Suppressor macrophage treated with lipopolysaccharide for 1 hour (primary cell): ENCODE data around the gene DCDC1.

Source experiments
- DNase-seq, 3 donors: peaks; one replicate each; pipeline ENCODE4 v3.0.0-alpha.2; 2020 to 2022

The DCDC1 gene

DNA sequence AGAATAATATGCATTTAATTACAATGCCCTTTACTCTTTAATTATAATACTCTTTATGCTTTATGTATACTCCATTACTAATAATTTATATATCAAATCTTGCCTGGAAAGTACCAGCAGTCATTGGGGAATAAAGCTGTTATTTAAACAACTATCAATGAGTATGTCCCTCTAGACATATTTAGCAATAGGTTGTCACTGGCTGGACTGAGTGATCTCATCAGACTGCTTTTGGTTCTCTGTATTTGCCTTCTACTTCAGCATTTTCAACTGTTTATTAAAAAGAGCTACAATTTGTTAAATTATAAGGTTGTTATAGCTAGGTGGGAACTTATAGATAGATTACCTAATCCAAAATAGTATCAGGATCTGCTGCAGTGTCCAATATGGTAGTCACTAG is 267.2 kb downstream of the DCDC1 start:
- no peak for DNase-seq

DNA sequence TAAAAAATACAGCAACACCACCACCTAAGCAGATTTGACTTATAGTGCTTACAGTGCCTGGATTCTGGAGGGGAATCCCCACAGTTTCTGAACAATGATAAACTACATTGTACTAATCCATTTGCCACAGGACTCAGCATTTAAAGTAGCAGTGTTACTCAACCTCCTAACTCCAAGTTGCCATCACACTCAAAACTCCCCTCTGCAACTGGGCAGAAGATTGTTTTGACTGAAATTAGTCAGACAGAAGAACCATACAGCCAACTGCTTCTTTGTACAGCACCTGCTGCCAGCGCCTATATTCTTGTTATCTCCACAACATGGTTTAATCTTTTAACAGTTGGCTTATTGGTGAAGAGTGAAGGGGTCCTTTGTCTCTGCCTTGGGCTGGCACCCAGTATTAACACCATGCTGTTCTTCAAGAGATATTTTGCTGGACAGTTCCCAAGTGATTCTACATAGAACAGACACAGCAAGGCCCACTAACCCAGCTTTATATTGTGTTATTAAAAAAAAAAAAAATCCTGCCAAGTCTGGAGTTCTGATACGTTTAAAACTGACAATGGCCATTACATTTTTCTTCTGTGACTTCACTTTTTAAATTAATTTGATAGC is 273.2 kb downstream of the DCDC1 start:
- no peak for DNase-seq

DNA sequence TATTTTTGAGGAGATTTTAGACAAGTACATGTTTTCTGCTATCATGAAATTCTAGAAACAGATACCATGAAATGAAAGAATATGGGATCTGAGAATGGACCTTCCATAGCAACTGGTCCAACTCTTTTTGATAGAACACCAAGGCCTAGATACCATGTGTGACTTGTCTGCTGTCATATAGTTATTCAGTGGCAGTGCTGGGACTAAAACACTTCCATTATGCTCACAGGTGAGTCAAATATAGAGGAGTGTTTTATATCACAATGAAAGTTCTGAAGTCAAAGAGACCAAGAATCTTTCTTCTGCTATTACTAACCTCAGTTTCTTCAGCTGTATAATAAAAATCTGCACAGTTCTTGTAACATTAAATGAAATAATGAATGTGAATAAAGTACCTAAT is 276.9 kb downstream of the DCDC1 start:
- no peak for DNase-seq

DNA sequence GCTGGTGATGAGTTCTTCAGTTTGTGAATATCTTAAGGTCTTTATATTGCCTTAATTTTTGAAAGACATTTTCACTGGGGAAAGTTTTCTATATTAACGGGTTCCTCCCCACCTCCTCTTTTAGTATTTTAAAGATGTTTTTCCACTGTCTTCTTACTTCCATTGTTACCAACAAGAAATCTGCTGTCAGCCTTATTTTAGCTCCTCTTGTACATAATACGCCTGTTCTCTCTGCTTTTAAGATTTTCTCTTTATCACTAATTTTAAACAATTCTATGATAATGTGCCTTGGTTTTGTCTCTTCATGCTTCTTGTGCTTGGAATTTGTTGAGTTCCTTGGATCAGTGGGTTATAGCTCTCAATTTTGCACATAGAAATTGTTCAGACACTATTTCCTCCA is 280.4 kb downstream of the DCDC1 start:
- DNase-seq, result no peak

DNA sequence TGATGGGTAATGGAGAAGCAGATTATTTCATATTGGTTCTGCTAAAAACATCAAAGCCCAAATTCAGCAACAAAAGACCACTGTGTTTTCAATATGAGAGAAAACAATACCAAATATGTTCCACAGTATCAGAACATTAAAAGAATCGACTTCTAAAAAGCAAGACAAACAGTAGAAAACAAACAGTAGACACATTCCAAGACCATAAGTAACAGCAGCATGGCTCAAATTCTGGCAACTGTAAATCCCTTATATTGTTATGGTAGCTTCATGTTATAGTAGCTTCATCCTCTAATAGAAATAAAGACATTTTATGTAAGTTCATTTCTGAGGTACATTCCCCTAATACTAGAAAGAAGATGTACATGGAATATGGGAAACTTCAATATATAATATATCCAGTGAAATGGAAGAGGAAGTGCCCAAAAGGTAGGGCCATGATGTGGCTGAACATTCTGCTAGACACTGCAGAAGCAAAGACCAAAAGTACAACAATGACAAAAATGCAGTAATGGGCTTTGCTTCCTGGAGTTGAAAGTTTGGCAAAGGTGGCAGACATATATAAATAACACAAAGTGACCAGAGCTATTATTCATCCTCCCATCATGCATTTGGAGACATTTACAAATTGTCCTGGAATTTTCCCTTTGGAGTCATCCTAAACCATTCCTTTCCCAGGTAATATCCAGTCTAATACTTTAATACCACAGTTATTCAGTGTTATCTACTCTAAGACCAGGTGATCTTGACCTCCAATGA is 299.9 kb downstream of the DCDC1 start:
- DNase-seq, result no peak

DNA sequence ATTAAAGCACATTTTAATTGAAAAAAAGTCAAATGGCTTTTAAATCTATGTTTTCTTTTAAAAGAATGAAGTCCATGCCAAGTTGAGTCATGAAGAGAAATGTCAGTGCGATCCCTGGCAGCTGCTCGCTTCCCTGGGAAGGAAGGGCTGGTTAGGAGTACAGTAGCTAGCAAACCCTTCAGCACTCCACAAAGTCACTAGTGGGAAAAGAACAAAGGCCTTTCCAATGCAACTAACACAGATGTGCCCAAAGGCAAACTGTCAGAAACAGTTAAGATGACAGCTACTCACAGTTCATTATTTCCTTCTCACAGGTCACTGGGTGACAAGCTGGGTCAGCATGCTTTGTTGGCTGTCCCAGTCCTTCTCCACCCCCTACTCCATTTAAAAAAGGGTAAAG is 308.7 kb downstream of the DCDC1 start:
- DNase-seq, result no peak

DNA sequence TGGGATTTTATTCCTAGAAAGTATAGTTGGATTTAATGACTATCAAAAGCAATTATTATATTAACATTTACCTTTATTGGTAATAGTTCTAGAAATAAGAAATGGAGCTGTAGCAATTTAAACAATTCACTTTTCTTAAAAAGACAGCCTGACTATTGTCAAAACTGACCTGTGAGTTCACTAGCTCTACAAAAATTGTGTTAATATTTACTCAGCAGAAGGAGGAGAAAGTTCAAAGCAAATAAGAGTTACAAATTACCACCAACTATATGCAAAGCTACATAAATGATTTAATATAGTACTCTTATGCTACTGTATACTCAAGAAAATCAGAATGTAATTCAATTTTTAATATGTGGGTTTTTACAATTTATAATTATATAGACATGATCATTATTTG is 310.0 kb downstream of the DCDC1 start:
- no peak for DNase-seq

DNA sequence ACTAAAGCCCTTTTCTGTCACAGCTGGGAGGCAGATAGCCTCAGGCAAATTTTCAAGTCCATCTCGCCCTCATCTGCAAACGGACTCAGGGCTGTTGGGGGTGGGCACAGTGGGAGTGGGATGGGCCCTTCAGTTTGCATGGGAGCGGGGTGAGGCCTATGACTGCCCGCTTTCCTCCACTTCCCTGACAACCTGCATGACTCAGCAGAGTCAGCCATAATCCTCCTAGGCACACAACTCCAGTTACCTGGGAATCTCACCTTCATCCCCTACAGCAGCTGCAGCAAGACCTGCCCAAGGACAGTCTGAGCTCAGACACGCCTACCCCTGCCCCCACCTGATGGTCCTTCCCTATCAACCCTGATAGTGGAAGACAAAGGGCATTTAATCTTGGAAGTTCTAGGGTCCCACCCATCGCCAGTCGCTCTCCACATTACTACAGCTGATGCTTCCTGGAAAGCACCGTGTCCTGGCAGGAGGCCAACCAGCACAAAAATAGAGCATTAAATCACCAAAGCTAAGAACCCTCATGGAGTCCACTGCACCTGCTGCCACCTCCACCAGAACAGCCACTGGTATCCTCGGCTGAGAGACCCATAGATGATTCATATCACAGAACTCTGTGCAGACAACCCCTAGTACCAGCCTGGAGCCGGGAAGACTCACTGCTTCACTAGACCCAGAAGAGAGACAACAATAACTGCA is 319.3 kb downstream of the DCDC1 start:
- DNase-seq, result no peak

DNA sequence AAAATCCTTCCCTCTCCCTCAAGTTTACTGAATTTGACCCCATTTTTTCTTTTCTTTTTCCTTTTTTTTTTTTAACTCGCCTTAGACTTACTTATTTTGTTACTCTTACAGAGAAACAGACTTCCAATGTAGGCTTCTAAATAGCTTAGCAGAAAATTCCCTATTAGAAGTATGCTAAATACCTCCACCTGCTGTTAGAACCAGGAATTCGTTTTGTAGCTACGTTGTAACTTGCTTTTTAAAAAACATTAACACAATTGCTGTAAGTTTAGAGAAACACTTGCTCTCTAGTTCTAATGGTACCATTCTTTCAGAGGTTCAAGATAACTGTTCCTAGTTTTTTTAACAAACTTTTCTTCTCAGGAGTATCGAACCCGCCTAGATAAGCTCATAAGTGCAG is 324.2 kb downstream of the DCDC1 start:
- peak in 2 of 3 donors; percentile 15 to 17 for DNase-seq

DNA sequence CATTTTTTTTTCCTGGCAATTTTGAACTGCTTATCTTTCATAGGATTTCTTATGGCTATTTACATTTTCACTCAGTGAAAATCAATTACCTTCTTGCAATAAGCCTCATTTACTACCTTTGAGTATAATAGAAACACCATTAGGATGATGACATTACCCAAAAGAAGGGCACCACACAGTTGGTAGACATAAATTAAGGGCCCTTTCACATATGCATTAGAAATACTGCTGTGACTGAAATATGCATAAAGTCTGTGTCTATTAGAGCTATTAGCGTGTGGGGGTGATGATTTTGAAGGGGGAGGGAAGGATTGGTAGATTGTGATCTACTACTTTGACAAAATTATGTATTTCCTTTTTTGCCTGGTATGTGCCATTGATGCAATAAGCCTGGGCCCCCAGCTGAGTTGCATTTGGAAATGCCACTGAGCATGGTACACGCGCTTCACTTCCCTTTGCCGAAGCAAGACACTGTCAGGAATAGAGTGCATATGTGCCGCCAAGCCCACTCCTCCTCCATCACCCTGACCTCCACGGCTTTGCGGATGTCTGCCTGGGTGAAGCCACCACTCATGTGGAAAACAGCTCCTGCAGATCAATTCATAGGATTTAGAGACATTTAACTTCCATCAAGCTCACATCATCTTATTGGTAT is 339.3 kb downstream of the DCDC1 start:
- DNase-seq, result no peak

DNA sequence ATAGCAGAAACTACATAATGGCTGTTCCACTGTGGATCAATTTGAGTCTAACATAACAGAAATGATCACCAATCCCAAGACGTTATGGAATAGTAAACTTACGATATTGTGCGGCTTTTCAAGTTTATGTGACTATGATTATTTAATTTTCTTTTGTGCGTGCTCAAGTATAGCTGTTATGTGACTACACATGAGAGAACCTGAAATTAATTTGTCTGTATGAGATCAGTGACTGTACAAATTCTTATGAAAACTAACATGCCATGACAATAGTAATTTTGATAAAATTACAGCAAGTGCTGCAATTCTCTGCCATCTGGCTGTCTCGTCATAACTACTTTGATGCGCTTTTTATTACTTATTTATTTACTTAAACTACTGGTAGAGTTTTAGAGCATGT is 343.2 kb downstream of the DCDC1 start:
- no peak for DNase-seq

DNA sequence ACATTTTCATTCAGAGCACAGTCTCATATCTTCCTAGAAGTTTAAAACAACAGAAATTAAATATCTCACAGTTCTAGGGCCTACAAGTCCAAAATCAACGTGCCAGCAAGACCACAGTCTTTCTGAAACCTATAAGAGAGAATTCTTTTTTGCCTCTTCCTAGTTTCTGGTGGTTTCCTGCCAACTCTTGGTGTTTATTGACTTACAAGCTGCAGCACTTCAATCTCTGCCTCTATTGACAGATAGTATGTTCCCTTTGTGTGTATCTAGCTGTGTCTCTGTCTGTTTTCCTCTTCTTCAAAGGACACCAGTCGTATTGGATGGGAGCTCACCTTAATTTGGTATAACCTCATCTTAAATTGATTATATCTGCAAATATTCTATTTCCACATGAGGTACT is 347.5 kb downstream of the DCDC1 start:
- DNase-seq, result no peak

DNA sequence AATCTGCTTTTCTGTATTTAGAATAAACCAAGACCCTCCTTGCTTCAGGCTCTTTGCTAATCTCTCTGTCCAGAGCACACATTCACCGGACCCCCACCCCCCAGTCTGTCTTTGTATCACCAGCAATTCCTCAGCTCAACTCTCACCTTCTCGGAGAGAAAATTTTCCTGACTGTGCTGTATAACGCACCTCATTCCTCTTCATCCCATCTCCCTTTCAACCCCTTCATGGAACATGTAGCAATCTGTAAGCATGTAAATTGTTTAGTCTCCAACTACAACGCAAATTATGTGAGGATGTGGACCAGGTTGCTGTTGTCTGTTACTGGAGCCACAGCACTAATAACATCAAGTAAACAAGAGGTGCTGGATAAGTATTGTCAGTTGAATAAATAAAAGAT is 349.8 kb downstream of the DCDC1 start:
- DNase-seq, result no peak

DNA sequence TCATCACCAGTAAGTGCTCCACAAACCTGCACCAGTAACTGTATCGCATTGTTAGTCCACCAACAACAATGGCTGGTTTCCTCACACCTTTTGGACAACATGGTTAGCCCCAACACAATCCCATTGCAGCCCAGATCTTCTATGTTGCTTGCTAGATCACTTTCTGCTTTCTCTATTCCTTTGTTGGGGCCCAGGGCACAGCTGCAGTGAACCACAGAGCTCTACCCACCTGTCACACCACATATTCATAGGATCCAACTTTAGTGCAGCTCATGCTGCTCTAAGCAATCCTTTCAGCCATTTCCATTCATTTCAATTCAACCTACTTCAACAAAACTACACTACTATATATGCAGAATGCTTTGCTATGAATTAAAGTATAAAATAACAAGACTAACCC is 364.3 kb downstream of the DCDC1 start:
- no peak for DNase-seq

DNA sequence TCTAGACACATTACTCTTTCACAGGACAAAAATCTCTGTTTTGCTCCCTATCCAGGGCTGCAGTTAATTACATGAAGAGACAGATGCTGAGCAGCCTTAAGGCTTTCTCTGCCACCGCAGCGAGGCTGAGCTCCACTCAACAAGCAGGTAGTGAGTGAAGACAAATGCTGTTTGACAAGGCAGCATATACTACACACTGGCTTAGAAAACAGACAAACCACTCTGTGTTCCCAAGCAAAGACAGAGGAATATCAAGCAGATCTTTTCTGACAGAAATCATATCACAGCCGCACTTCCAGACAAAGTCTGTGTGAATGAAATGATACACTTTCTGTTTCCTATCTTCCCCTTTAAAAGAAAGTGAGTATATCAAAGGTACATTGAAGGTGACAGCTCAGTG is 368.1 kb downstream of the DCDC1 start:
- DNase-seq, result no peak

DNA sequence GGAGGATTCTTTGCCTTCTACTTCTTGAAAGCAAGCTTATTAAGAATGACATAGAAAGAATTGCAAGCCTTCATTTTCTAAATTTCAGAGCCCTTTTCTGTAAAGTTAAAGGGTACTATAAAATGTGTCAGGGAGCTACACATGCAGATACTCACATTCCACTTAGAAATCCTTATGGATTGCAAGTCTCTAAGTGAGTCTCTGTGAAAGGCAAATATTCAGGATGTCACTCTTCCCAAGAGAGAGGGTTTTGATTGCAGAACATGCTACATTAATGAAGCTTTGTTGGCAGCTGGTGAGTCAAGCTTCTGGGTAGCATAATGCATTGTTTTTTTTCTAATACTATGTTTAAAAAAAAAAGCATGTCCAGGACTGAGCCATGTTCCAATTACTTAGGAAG is 369.2 kb downstream of the DCDC1 start:
- DNase-seq, result no peak

DNA sequence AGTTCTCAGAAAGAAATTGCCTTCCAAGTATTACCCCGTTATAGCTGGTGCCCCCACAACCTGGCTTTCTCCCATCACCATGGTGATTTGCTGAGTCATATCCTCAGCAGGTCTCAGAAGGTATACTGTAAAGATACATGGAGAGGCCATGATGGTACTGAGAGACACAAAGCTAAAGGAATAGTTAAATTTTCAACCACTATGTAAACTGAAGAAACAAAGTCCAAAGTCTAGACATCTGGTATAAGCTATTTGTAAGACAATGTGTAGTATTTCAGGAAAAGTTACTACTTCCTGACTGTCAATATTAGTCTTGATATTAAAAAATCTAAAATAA is 377.1 kb downstream of the DCDC1 start:
- DNase-seq, result no peak

DNA sequence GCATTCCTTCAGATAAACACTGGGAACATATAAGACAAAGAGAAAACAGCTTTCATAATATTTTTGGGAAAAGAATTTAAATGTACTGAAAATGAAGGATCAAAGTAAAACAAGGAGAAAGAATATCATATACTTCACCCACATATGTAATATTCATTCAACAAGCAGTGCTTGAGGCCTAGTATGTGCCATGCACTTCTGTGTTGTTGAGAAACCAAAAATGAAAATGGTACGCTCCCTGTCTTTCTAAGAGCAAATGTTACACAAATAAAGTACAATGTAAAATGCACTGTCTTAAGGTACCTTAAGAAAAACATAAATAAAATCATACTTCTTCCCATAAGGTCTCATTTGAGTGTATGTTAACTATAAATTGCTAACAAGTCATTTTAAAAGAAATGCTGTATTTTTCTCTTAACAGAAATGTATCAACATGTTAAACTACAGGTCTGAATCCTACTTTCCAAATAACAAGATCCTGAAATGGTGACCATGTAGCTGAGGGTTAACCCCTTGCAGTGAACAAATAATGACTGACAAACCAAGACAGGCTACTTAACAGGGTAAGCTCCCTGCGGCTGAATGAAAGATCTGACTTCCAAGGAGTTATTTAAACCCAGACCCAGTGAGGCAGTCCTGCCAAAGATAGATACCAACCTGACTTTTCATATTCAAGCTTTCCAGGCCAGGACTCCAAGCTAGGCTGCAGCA is 377.6 kb downstream of the DCDC1 start:
- DNase-seq, result no peak

DNA sequence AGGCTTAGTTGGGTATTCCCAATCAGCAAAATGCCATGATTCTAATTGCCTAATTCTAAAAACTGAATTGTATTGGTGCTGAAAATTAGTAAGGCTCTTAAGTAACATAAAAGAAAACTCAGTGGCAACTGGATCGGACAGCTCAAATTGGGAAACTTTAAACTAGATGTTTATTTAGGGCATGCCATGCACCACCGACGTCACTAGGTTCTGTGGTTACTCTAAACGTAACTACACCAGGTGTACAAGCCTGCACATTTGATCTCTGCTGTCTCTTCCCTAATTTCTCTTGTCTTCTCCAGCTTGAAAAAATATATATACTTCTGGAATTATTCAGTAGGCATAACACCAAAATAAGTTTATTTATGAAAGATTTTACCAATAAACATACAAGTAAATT is 378.2 kb downstream of the DCDC1 start:
- DNase-seq, result no peak

DNA sequence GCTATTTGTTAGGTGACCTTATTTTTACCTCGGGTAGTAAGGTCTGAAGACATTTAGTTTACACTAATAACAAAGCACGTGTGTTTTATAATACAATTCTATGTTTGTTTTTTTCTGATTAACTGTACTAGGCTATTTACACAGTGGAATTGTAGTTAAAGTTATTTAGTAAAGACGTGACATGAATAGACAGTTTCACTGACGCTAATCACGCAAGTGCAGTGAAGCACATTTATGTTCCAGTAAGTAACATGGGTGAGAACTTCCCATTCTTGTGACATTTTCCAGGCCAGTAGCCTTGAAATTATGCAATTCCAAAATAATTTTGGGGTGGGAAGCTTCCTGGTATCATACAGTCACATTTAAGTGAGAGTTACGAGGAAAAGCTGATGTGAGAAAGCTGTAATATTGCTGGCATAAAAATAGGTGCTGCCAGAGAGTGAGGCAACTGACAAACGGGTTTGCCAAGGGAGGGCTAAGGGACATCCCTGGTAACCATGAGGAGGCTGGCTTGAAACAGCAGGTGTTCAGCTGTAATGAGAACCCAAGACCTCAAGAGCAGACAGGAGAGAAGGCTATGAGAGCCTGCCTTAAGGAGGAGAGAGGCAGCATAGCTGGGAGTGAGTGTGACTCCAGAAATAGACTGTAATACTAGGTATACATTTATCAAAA is 378.8 kb downstream of the DCDC1 start:
- DNase-seq, result no peak

DNA sequence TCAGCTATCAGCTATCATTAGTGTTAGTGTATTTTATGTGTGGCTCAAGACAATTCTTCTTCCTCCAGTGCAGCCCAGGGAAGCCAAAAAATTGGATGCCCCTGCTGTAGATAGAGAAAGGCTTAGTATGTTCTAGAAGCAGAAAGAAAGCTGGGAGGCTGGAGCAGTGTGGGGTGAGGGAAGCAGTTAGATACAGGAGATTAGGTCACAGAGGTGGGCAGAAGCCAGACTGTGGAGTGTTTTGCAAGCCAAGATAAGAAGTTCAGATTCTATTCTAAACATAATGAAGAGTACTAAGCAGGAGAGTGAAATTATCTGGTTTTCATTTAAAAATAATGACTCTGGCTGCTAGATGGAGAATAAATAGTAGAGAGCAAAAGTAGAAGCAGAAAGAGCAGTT is 381.7 kb downstream of the DCDC1 start:
- no peak for DNase-seq

DNA sequence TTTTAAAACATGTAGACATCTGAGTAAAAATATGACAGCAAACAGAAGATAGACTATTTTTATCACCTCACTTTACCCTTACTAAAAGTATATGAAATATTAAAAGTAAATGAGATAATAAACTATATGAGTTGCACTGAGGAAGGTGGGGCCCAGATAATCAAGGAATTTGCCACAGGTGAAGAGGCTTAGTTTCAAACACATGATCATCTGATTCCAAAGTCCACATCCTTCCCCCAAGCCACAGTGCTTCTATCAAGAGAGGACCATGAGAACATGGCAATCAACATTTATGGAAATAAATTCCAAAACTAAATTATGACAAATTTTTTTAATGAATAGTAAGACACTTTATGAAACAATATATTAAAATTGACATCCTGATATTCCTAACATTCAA is 384.0 kb downstream of the DCDC1 start:
- no peak for DNase-seq

DNA sequence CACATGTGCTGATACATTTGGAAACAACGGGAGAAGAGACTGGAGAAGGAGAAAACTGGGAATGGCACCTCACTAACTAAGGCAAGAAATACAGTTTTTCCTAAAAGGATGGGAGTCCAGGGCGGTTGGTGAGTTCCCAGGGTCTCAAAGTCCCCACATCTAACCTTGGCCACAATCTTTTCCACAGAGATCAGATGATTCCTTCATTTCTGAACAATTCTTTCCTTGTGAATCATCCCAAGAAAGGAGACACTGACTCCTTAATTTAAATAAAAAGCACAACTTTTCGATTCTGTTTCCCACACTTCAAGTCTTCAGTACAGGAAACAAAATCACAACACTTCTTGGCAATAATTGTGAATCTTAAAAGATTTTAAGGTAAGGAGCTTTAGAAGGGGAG is 384.7 kb downstream of the DCDC1 start:
- no peak for DNase-seq
